OCI-LY3 (cell line): ENCODE measurements around the gene FOSL2.

ENCODE experiments used
- CTCF ChIP-seq: fragments of 200-600, 300-600 bp; sonication (generic); IDR thresholded peaks from 2 replicates; pipeline ENCODE4 v1.5.1; 2014; ENCODE audit warnings: antibody characterized with exemption, low read length, low read depth
- EZH2phosphoT487 ChIP-seq: fragments of 200-600 bp; shearing (Covaris generic); IDR thresholded peaks from 2 replicates; pipeline ENCODE4 v1.6.1; 2018; ENCODE audit warnings: antibody characterized with exemption, mixed run types, low read depth

GRCh38 chr2:28375236-28375635 is 17.4 kb upstream of the FOSL2 start:
- TF ChIP-seq CTCF (no peak), EZH2phosphoT487 (no peak)
